Transverse colon (tissue), 4 donors: ENCODE results near the gene CDCA5.

ENCODE experiments used
- CTCF ChIP-seq, 5 experiments: fragments of 200-600 bp in 3 of 5; fragments of 450-650 bp in 2 of 5; sonication (generic) in 3 of 5; IDR thresholded peaks; 1 replicate in 2 of 5; 2 replicates in 3 of 5; pipeline ENCODE4 v1.5.1; 2016 to 2017; ENCODE audit warnings: antibody characterized with exemption in 5 of 5, inconsistent platforms in 3 of 5, mild to moderate bottlenecking in 2 of 5, moderate library complexity in 1 of 5
- EP300 ChIP-seq: sonication (generic); formaldehyde crosslinking; IDR thresholded peaks from one replicate; pipeline ENCODE4 v1.6.1; 2017; ENCODE audit warnings: antibody characterized with exemption, low read depth
- POLR2A ChIP-seq: fragments of 450-650 bp; IDR thresholded peaks from one replicate; pipeline ENCODE4 v1.6.1; 2016; ENCODE audit warnings: antibody characterized with exemption, mild to moderate bottlenecking, moderate library complexity
- POLR2AphosphoS5 ChIP-seq, 3 donors: sonication (generic); formaldehyde crosslinking; IDR thresholded peaks; one replicate each; pipeline ENCODE4 v1.6.1; 2016; ENCODE audit warnings: antibody characterized with exemption in 3 of 3

DNA sequence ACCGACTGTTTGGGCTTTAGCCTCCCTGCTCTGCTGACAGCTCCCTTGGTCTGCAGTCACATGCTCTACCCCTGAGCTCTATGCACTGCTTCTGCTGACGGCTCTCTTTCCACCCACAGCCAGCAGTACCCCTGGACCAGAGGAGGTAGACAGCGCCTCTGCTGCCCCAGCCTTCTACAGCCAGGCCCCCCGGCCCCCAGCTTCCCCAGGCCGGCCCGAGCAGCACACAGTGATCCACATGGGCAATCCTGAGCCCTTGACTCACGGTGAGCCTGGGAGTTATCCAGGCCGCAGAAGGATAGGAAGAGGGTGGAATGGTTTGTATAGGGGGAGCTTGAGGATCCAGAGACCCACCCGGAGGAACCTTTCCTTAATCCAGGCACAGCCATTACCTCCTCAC is 3.0 kb upstream of the CDCA5 start:
- TF ChIP-seq CTCF (IDR thresholded peaks at IDR 0.05), result no peak
- TF ChIP-seq EP300, result no peak
- no peak for TF ChIP-seq POLR2AphosphoS5 (IDR thresholded peaks at IDR 0.05)
- TF ChIP-seq POLR2A, result no peak
